ENCODE data around the gene NOX5.

- TF ChIP-seq ELF4 (IDR thresholded peaks at IDR 0.05) (no peak), BHLHE40 (IDR thresholded peaks at IDR 0.05; ENCODE audit: borderline replicate concordance) (no peak), SP1 (IDR thresholded peaks at IDR 0.05) (no peak), FOXA1 (IDR thresholded peaks at IDR 0.05) (no peak), HDGF (IDR thresholded peaks at IDR 0.05; ENCODE audit: borderline replicate concordance) (no peak), ZNF384 (IDR thresholded peaks at IDR 0.05) (no peak)
These were observed 70.0 kb downstream of the NOX5 start for GRCh38 chr15:69084404-69085030.

Measured in HEK293T (cell line).